HepG2 (cell line): Measurements from ENCODE around the gene CMIP. TPM values are rescaled to one million over a fixed set of nuclear protein-coding genes. Genes with fewer than 3 reads are reported as not detected.

ENCODE experiments used
- FOXJ3 ChIP-seq: sonication (generic); formaldehyde crosslinking; IDR thresholded peaks from 2 replicates; pipeline ENCODE4 v1.4.0; 2020; ENCODE audit warnings: missing genetic modification reagents, mild to moderate bottlenecking, borderline replicate concordance
- PRDM10 ChIP-seq: sonication (generic); formaldehyde crosslinking; IDR thresholded peaks from 2 replicates; pipeline ENCODE4 v1.4.0; 2020; ENCODE audit warnings: low read depth, missing genetic modification reagents
- RFX1 ChIP-seq: fragments of 450-650 bp; IDR thresholded peaks from 2 replicates; pipeline ENCODE4 v1.6.1; 2017
- SETDB1 ChIP-seq: sonication (generic); formaldehyde crosslinking; IDR thresholded peaks from 2 replicates; pipeline ENCODE4 v1.5.1; 2020; ENCODE audit warnings: missing genetic modification reagents, mild to moderate bottlenecking, borderline replicate concordance
- USF2 ChIP-seq, 2 experiments: sonication (generic) in 1 of 2; formaldehyde crosslinking in 1 of 2; IDR thresholded peaks; 2 replicates each; pipeline versions ENCODE4 v1.5.1 to v1.6.1; 2011 to 2020; ENCODE audit warnings: borderline replicate concordance in 1 of 2, low read depth in 1 of 2, low read length in 1 of 2, mild to moderate bottlenecking in 1 of 2, missing genetic modification reagents in 1 of 2, moderate library complexity in 1 of 2
- ZBTB42 ChIP-seq: sonication (generic); formaldehyde crosslinking; IDR thresholded peaks from 2 replicates; pipeline ENCODE4 v1.5.0; 2020; ENCODE audit warnings: mild to moderate bottlenecking, missing genetic modification reagents
- ZBTB8A ChIP-seq: sonication (generic); formaldehyde crosslinking; IDR thresholded peaks from 2 replicates; pipeline ENCODE4 v1.4.0; 2020; ENCODE audit warnings: mild to moderate bottlenecking, low read depth, missing genetic modification reagents, borderline replicate concordance
- ZEB1 ChIP-seq: IDR thresholded peaks from 2 replicates; pipeline ENCODE4 v1.6.1; 2012; ENCODE audit warnings: mild to moderate bottlenecking, low read depth, inconsistent platforms; ENCODE audit not compliant: insufficient replicate concordance
- ZNF326 ChIP-seq: sonication (generic); formaldehyde crosslinking; IDR thresholded peaks from 2 replicates; pipeline ENCODE4 v1.4.0; 2020; ENCODE audit warnings: missing genetic modification reagents, borderline replicate concordance
- ZNF432 ChIP-seq: sonication (generic); formaldehyde crosslinking; IDR thresholded peaks from 2 replicates; pipeline ENCODE4 v1.5.0; 2020; ENCODE audit warnings: missing genetic modification reagents, mild to moderate bottlenecking, borderline replicate concordance
- ZNF547 ChIP-seq: sonication (generic); formaldehyde crosslinking; IDR thresholded peaks from 2 replicates; pipeline ENCODE4 v1.5.1; 2020; ENCODE audit warnings: mild to moderate bottlenecking, missing genetic modification reagents
- ZNF589 ChIP-seq: sonication (generic); formaldehyde crosslinking; conservative IDR thresholded peaks from 2 replicates; pipeline ENCODE4 v1.8.0; 2022; ENCODE audit warnings: mild to moderate bottlenecking, moderate library complexity, missing genetic modification reagents
- ZNF766 ChIP-seq: sonication (generic); formaldehyde crosslinking; IDR thresholded peaks from 2 replicates; pipeline ENCODE4 v1.5.0; 2020; ENCODE audit warnings: missing genetic modification reagents, borderline replicate concordance
- polyA plus RNA-seq, 8 experiments: library from polyadenylated mRNA; depleted of rRNA in 3 of 8; stranded (reverse) in 7 of 8; unstranded in 1 of 8; fragments of >200 nt; fragmentation: Illumina TruSeq in 4 of 8; extraction: Trizol in 4 of 8; gene quantifications; 2 replicates each; pipeline versions ENCODE4 v1.2.1 to v1.2.3, GENCODE V29; 2011 to 2016; ENCODE audit warnings: low read depth in 4 of 8, missing spikeins in 1 of 8, mixed read lengths in 1 of 8; ENCODE audit not compliant: insufficient read depth in 1 of 8
- total RNA-seq, 5 experiments: library from RNA; depleted of rRNA; stranded (reverse); fragments of >200 nt; fragmentation: Illumina TruSeq; extraction: Trizol; gene quantifications; 2 replicates each; pipeline ENCODE4 v1.2.3, GENCODE V29; 2016; ENCODE audit warnings: low read depth in 1 of 5
- TF ChIP-seq, protein P1 (sequence below): sonication (generic); formaldehyde crosslinking; IDR thresholded peaks from 2 replicates; pipeline ENCODE4 v1.4.0; 2020; ENCODE audit warnings: missing genetic modification reagents, borderline replicate concordance
- TF ChIP-seq, protein P2 (sequence below): sonication (generic); formaldehyde crosslinking; IDR thresholded peaks from 2 replicates; pipeline ENCODE4 v1.4.0; 2020; ENCODE audit warnings: missing genetic modification reagents, low read depth, mild to moderate bottlenecking, borderline replicate concordance

Gene CMIP
- total and polyA plus RNA-seq, 2 of the 13 experiments (the other 11 are each of a cell fraction or from before 2014, with no cell fraction given), result 10.9 to 18.1 TPM

GRCh38 chr16:81443688-81444447, 740 bp upstream of the CMIP start (continued):
- TF ChIP-seq ZNF547 (CRISPR knock-in tag) (no peak), ZNF766 (no peak), ZBTB42 (CRISPR knock-in tag) (no peak), ZEB1 (no peak), RFX1 (no peak), ZBTB8A (CRISPR knock-in tag) (no peak), PRDM10 (no peak), ZNF432 (CRISPR knock-in tag) (no peak), SETDB1 (CRISPR knock-in tag) (no peak), USF2 (IDR thresholded peaks at IDR 0.05; ENCODE audit: low read depth, low read length) (no peak), USF2 (CRISPR knock-in tag; IDR thresholded peaks at IDR 0.05; ENCODE audit: borderline replicate concordance) (no peak), ZNF326 (CRISPR knock-in tag) (no peak), FOXJ3 (CRISPR knock-in tag) (no peak), ZNF589 (CRISPR knock-in tag) (no peak)
- TF ChIP-seq, protein P1, sequence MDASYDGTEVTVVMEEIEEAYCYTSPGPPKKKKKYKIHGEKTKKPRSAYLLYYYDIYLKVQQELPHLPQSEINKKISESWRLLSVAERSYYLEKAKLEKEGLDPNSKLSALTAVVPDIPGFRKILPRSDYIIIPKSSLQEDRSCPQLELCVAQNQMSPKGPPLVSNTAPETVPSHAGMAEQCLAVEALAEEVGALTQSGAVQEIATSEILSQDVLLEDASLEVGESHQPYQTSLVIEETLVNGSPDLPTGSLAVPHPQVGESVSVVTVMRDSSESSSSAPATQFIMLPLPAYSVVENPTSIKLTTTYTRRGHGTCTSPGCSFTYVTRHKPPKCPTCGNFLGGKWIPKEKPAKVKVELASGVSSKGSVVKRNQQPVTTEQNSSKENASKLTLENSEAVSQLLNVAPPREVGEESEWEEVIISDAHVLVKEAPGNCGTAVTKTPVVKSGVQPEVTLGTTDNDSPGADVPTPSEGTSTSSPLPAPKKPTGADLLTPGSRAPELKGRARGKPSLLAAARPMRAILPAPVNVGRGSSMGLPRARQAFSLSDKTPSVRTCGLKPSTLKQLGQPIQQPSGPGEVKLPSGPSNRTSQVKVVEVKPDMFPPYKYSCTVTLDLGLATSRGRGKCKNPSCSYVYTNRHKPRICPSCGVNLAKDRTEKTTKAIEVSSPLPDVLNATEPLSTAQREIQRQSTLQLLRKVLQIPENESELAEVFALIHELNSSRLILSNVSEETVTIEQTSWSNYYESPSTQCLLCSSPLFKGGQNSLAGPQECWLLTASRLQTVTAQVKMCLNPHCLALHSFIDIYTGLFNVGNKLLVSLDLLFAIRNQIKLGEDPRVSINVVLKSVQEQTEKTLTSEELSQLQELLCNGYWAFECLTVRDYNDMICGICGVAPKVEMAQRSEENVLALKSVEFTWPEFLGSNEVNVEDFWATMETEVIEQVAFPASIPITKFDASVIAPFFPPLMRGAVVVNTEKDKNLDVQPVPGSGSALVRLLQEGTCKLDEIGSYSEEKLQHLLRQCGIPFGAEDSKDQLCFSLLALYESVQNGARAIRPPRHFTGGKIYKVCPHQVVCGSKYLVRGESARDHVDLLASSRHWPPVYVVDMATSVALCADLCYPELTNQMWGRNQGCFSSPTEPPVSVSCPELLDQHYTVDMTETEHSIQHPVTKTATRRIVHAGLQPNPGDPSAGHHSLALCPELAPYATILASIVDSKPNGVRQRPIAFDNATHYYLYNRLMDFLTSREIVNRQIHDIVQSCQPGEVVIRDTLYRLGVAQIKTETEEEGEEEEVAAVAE (CRISPR knock-in tag), result no peak
- TF ChIP-seq, protein P2, sequence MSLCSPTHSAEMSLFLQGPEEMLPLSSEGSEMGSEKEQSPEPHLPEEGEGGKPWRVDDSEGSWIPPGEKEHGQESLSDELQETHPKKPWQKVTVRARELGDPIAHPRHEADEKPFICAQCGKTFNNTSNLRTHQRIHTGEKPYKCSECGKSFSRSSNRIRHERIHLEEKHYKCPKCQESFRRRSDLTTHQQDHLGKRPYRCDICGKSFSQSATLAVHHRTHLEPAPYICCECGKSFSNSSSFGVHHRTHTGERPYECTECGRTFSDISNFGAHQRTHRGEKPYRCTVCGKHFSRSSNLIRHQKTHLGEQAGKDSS, result no peak
